AG04449 (cell line): Measurements from ENCODE around the gene ABCD1.

Experiments
- CTCF ChIA-PET: fragments of 350-600 bp; formaldehyde crosslinking; extraction: SDS; loops from one replicate; lab custom pipeline; 2021; ENCODE audit warnings: antibody characterized with exemption; lab: Yijun Ruan, JAX
- POLR2A ChIA-PET: fragments of 400-600, 350-600 bp; formaldehyde crosslinking; extraction: SDS; loops from one replicate; lab custom pipeline; 2020; ENCODE audit warnings: antibody characterized with exemption, inconsistent platforms; lab: Yijun Ruan, JAX
- DNase-seq: peaks from one replicate; pipeline ENCODE4 v3.0.0-alpha.2; 2010; ENCODE audit warnings: low read depth, low spot score
- H3K4me3 ChIP-seq: 2 replicates; pipeline ENCODE4 v1.5.1; 2011; ENCODE audit warnings: low read depth, mild to moderate bottlenecking, control low read depth, low read length
- CTCF ChIP-seq: IDR thresholded peaks from one replicate; pipeline ENCODE4 v1.5.1; 2011; ENCODE audit warnings: mild to moderate bottlenecking, moderate library complexity, low read length, control low read depth, inconsistent platforms; ENCODE audit not compliant: insufficient read depth; ENCODE audit errors: missing control alignments

ABCD1 gene

GRCh38 chrX:153686711-153687110 lies 37.9 kb upstream of the ABCD1 start:
- POLR2A ChIA-PET, result no interaction called here
- no peak for DNase-seq
- H3K4me3 ChIP-seq, result no peak overlapping the region
- TF ChIP-seq CTCF, result no peak
- CTCF ChIA-PET, result interaction anchor here (1.4 kb wide), 2 partner anchors 19 to 148 kb away, joined by 3 to 7 read pairs; no protein-coding TSS in a partner anchor

- peak within 1 kb of the TSS; percentile 58 for H3K4me3 ChIP-seq
- CTCF ChIA-PET, result interaction anchor here (1.0 to 1.4 kb wide), 3 partner anchors 8 to 149 kb away, joined by 3 to 7 read pairs (median 3); no protein-coding TSS in a partner anchor
- POLR2A ChIA-PET, result no interaction called here
- TF ChIP-seq CTCF, result no peak
- no peak for DNase-seq
Observed at GRCh38 chrX:153687121-153688039, 37.3 kb upstream of the ABCD1 start, which contains the start of gene SLC6A8. TSS of gene SLC6A8 (plus strand) at chrX:153687926. CDS start at chrX:153688575, 649 bp downstream.

- peak overlapping the region; percentile 12 for H3K4me3 ChIP-seq
- POLR2A ChIA-PET, result no interaction called here
- DNase-seq, result no peak
- TF ChIP-seq CTCF, result no peak
- CTCF ChIA-PET, result interaction anchor here (1.0 to 1.4 kb wide), 2 partner anchors 9 to 20 kb away, joined by 3 to 7 read pairs; no protein-coding TSS in a partner anchor
Observed at GRCh38 chrX:153688071-153688470, 36.6 kb upstream of the ABCD1 start.

GRCh38 chrX:153688506-153688905 lies 36.1 kb upstream of the ABCD1 start:
- no peak for TF ChIP-seq CTCF
- POLR2A ChIA-PET, result no interaction called here
- no peak for DNase-seq
- CTCF ChIA-PET, result no interaction called here
- H3K4me3 ChIP-seq, result peak overlapping the region; percentile 58

GRCh38 chrX:153688911-153689590 lies 35.6 kb upstream of the ABCD1 start:
- DNase-seq, result no peak
- TF ChIP-seq CTCF, result no peak
- peak overlapping the region; percentile 58 for H3K4me3 ChIP-seq
- POLR2A ChIA-PET, result no interaction called here
- CTCF ChIA-PET, result no interaction called here
